A673 (cell line): Measurements from ENCODE around the gene SND1. TPM values are rescaled to one million over a fixed set of nuclear protein-coding genes. Genes with fewer than 3 reads are reported as not detected.

Experiments
- BruUV-seq: library from RNA; stranded (reverse); fragments of 400-500 nt; replicated peaks from 2 replicates; lab custom pipeline; 2021; lab: Mats Ljungman, UMichigan
- CTCF ChIA-PET: fragments of 300-600 bp; sonication (Branson Sonifier 250); formaldehyde crosslinking; loops from one replicate; lab custom pipeline; 2022; ENCODE audit warnings: antibody characterized with exemption; lab: Charles Lee
- POLR2A ChIA-PET: fragments of 300-600 bp; sonication (Branson Sonifier 250); formaldehyde crosslinking; loops from one replicate; lab custom pipeline; 2022; ENCODE audit warnings: antibody characterized with exemption; ENCODE audit not compliant: low non-redundant PET; lab: Charles Lee
- DNase-seq: peaks from one replicate; pipeline ENCODE4 v3.0.0-alpha.2; 2015; ENCODE audit warnings: low spot score
- H3K27ac ChIP-seq: fragments of 200-600 bp; sonication (generic); 2 replicates; pipeline ENCODE4 v1.5.1; 2016; ENCODE audit warnings: mixed run types, low read depth, mild to moderate bottlenecking, mixed read lengths, antibody characterized with exemption, low read length; ENCODE audit not compliant: poor library complexity, severe bottlenecking
- H3K27me3 ChIP-seq: fragments of 200-600 bp; sonication (generic); replicated peaks from 2 replicates; pipeline ENCODE4 v1.6.1; 2017; ENCODE audit warnings: mixed run types, low read depth, mild to moderate bottlenecking, mixed read lengths, antibody characterized with exemption, low read length; ENCODE audit not compliant: insufficient read depth, poor library complexity
- H3K36me3 ChIP-seq: fragments of 200-600 bp; sonication (generic); 2 replicates; pipeline ENCODE4 v1.6.1; 2016; ENCODE audit warnings: mixed run types, mild to moderate bottlenecking, mixed read lengths, antibody characterized with exemption, low read length; ENCODE audit not compliant: insufficient read depth, poor library complexity, severe bottlenecking
- H3K4me1 ChIP-seq: fragments of 200-600 bp; sonication (generic); 2 replicates; pipeline ENCODE4 v1.6.1; 2017; ENCODE audit warnings: mixed run types, mild to moderate bottlenecking, mixed read lengths, antibody characterized with exemption, low read length; ENCODE audit not compliant: insufficient read depth, poor library complexity, severe bottlenecking
- H3K4me3 ChIP-seq: fragments of 200-600 bp; sonication (generic); 2 replicates; pipeline ENCODE4 v1.5.1; 2016; ENCODE audit warnings: low read depth, mixed run types, mild to moderate bottlenecking, mixed read lengths, low read length; ENCODE audit not compliant: poor library complexity, severe bottlenecking
- H3K9me3 ChIP-seq: fragments of 200-600 bp; sonication (generic); 2 replicates; pipeline ENCODE4 v1.6.1; 2016; ENCODE audit warnings: mixed run types, low read depth, mild to moderate bottlenecking, mixed read lengths, antibody characterized with exemption, low read length; ENCODE audit not compliant: poor library complexity, severe bottlenecking
- CTCF ChIP-seq: fragments of 300-800, 200-600 bp; sonication (generic); conservative IDR thresholded peaks from 2 replicates; pipeline ENCODE4 v1.5.1; 2017; ENCODE audit warnings: low read depth, mild to moderate bottlenecking, antibody characterized with exemption, low read length, moderate library complexity, mixed read lengths
- EZH2 ChIP-seq: fragments of 200-600 bp; sonication (generic); IDR thresholded peaks from 2 replicates; pipeline ENCODE4 v1.6.1; 2017; ENCODE audit warnings: borderline replicate concordance, low read depth, mild to moderate bottlenecking, mixed read lengths, antibody characterized with exemption, low read length; ENCODE audit not compliant: poor library complexity, severe bottlenecking
- intact Hi-C: fragments of 100-400 bp; cut with micrococcal nuclease; formaldehyde crosslinking; loops from one replicate; pipeline ENCODE4 v1.10.0; 2022; ENCODE audit not compliant: unreplicated experiment
- total RNA-seq: library from RNA; stranded (reverse); gene quantifications from 2 replicates; pipeline ENCODE4 v1.2.3, GENCODE V29; 2021

Gene SND1
- total RNA-seq, 1 experiment from 2014 or later = 177 TPM

DNA sequence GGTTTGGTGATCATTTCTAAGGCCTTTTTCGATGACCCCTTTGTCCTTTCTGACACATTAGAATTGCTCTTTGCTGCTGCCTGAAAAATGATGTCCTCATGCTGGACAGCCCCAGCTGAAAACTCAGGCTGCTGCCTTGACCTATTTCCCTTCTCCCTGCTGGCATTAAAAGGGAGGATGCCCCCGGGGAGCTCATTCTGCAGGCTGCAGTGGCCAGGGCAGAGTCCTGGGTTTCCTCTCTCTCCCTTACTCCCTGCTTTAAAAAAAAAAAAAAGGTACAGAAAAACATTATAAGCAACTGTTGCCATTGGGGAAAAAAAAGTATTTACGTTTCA lies 343.9 kb downstream of the SND1 start:
- DNase-seq = no peak
- ChIA-PET POLR2A (no interaction called here), CTCF (no interaction called here)
- Histone ChIP-seq H3K27ac (no peak overlapping the region), H3K4me3 (no peak overlapping the region), H3K36me3 (no peaks in the 10 kb centered on the region), H3K4me1 (no peaks in the 10 kb centered on the region), H3K9me3 (no peaks in the 10 kb centered on the region), H3K27me3 (no peaks in the 10 kb centered on the region)
- BruUV-seq = no TSS peak
- TF ChIP-seq CTCF (no peak), EZH2 (no peak)
- intact Hi-C loops = no loop called here

GRCh38 chr7:127996253-127997071 lies 344.5 kb downstream of the SND1 start:
- ChIA-PET CTCF (no interaction called here), POLR2A (no interaction called here)
- intact Hi-C loops = no loop called here
- H3K27ac ChIP-seq = no peak overlapping the region
- BruUV-seq = no TSS peak
- no peak overlapping the region for H3K4me3 ChIP-seq
- H3K36me3 ChIP-seq = no peaks in the 10 kb centered on the region
- H3K4me1 ChIP-seq = no peaks in the 10 kb centered on the region
- no peaks in the 10 kb centered on the region for H3K27me3 ChIP-seq
- no peak for DNase-seq
- no peaks in the 10 kb centered on the region for H3K9me3 ChIP-seq
- TF ChIP-seq CTCF (no peak), EZH2 (no peak)

- Histone ChIP-seq H3K4me3 (no peak overlapping the region), H3K36me3 (no peaks in the 10 kb centered on the region), H3K9me3 (no peaks in the 10 kb centered on the region), H3K27me3 (no peaks in the 10 kb centered on the region), H3K27ac (no peak overlapping the region), H3K4me1 (no peaks in the 10 kb centered on the region)
- DNase-seq = no peak
- ChIA-PET POLR2A (no interaction called here), CTCF (no interaction called here)
- TF ChIP-seq CTCF (no peak), EZH2 (no peak)
- intact Hi-C loops = no loop called here
- BruUV-seq = no TSS peak
Measured at GRCh38 chr7:127997226-127997922, 345.4 kb downstream of the SND1 start.
